ENCODE results near the gene C16orf96. TPM values are rescaled to one million over a fixed set of nuclear protein-coding genes. Genes with fewer than 3 reads are reported as not detected.

Gene C16orf96
- polyA plus RNA-seq, 4 donors = 0.03 to 0.07 TPM; not detected in 2

GRCh38 chr16:4520913-4521312, 35.2 kb upstream of the C16orf96 start:
- H3K9me3 ChIP-seq (ENCODE audit: control insufficient read depth in 2 of 2, insufficient read depth in 1 of 2, low read depth in 1 of 2, low read length in 1 of 2) = no peaks in the 10 kb centered on the region
- H3K27ac ChIP-seq (ENCODE audit: low read depth in 1 of 3, low read length in 2 of 3) = no peak overlapping the region
- H3K4me3 ChIP-seq (ENCODE audit: low read depth in 1 of 3, low read length in 3 of 3) = no peak overlapping the region
- no peak for DNase-seq
- no peaks in the 10 kb centered on the region for H3K27me3 ChIP-seq (ENCODE audit: control insufficient read depth in 3 of 3, insufficient read depth in 3 of 3, low read length in 3 of 3)
- 85 to 94% (median 93%) methylated on average over 7 of the region's 7 CpGs for WGBS, 3 donors
- FAIRE-seq = no peak
- peaks cover 9 to 13% (median 10%) of the 10 kb centered on the region in 3 donors for H3K4me1 ChIP-seq (ENCODE audit: control insufficient read depth in 3 of 3, insufficient read depth in 2 of 3, low read depth in 1 of 3, low read length in 2 of 3)
- H3K36me3 ChIP-seq (ENCODE audit: control insufficient read depth in 3 of 3, insufficient read depth in 2 of 3, low read depth in 1 of 3, low read length in 3 of 3) = peaks cover 0 to 46% (median 0%) of the 10 kb centered on the region in 3 donors

- Histone ChIP-seq H3K27me3 (ENCODE audit: control insufficient read depth in 3 of 3, insufficient read depth in 3 of 3, low read length in 3 of 3) (no peaks in the 10 kb centered on the region), H3K36me3 (ENCODE audit: control insufficient read depth in 3 of 3, insufficient read depth in 2 of 3, low read depth in 1 of 3, low read length in 3 of 3) (peaks cover 0 to 49% (median 0%) of the 10 kb centered on the region in 3 donors), H3K9me3 (ENCODE audit: control insufficient read depth in 2 of 2, insufficient read depth in 1 of 2, low read depth in 1 of 2, low read length in 1 of 2) (no peaks in the 10 kb centered on the region), H3K4me1 (ENCODE audit: control insufficient read depth in 3 of 3, insufficient read depth in 2 of 3, low read depth in 1 of 3, low read length in 2 of 3) (peaks cover 8 to 13% (median 10%) of the 10 kb centered on the region in 3 donors), H3K27ac (ENCODE audit: low read depth in 1 of 3, low read length in 2 of 3) (no peak overlapping the region), H3K4me3 (ENCODE audit: low read depth in 1 of 3, low read length in 3 of 3) (no peak overlapping the region)
- no peak for DNase-seq
- WGBS, 3 donors = 68 to 81% (median 73%) methylated on average over 8 of the region's 8 CpGs
- no peak for FAIRE-seq
These were observed 34.0 kb upstream of the C16orf96 start for GRCh38 chr16:4522051-4522581.

GRCh38 chr16:4523686-4524085, 32.5 kb upstream of the C16orf96 start:
- H3K4me3 ChIP-seq (ENCODE audit: low read depth in 1 of 3, low read length in 3 of 3) = no peak overlapping the region
- 96 to 100% (median 98%) methylated on average over 4 of the region's 4 CpGs for WGBS, 3 donors
- DNase-seq (no peak), FAIRE-seq (no peak)
- peaks cover 0 to 39% (median 0%) of the 10 kb centered on the region in 3 donors for H3K36me3 ChIP-seq (ENCODE audit: control insufficient read depth in 3 of 3, insufficient read depth in 2 of 3, low read depth in 1 of 3, low read length in 3 of 3)
- H3K4me1 ChIP-seq (ENCODE audit: control insufficient read depth in 3 of 3, insufficient read depth in 2 of 3, low read depth in 1 of 3, low read length in 2 of 3) = peaks cover 8 to 16% (median 12%) of the 10 kb centered on the region in 3 donors
- H3K27me3 ChIP-seq (ENCODE audit: control insufficient read depth in 3 of 3, insufficient read depth in 3 of 3, low read length in 3 of 3) = no peaks in the 10 kb centered on the region
- H3K27ac ChIP-seq (ENCODE audit: low read depth in 1 of 3, low read length in 2 of 3) = no peak overlapping the region
- H3K9me3 ChIP-seq (ENCODE audit: control insufficient read depth in 2 of 2, insufficient read depth in 1 of 2, low read depth in 1 of 2, low read length in 1 of 2) = no peaks in the 10 kb centered on the region

GRCh38 chr16:4524571-4524970, 31.6 kb upstream of the C16orf96 start:
- H3K4me1 ChIP-seq (ENCODE audit: control insufficient read depth in 3 of 3, insufficient read depth in 2 of 3, low read depth in 1 of 3, low read length in 2 of 3) = peaks cover 10 to 17% (median 12%) of the 10 kb centered on the region in 3 donors
- FAIRE-seq (no peak), DNase-seq (peak in 1 of 2 donors; percentile 55)

GRCh38 chr16:4525069-4525468, 31.1 kb upstream of the C16orf96 start:
- DNase-seq (no peak), FAIRE-seq (no peak)
- Histone ChIP-seq H3K4me1 (ENCODE audit: control insufficient read depth in 3 of 3, insufficient read depth in 2 of 3, low read depth in 1 of 3, low read length in 2 of 3) (peaks cover 10 to 18% (median 12%) of the 10 kb centered on the region in 3 donors), H3K9me3 (ENCODE audit: control insufficient read depth in 2 of 2, insufficient read depth in 1 of 2, low read depth in 1 of 2, low read length in 1 of 2) (no peaks in the 10 kb centered on the region), H3K36me3 (ENCODE audit: control insufficient read depth in 3 of 3, insufficient read depth in 2 of 3, low read depth in 1 of 3, low read length in 3 of 3) (peaks cover 0 to 42% (median 0%) of the 10 kb centered on the region in 3 donors), H3K27ac (ENCODE audit: low read depth in 1 of 3, low read length in 2 of 3) (no peak overlapping the region), H3K4me3 (ENCODE audit: low read depth in 1 of 3, low read length in 3 of 3) (no peak overlapping the region), H3K27me3 (ENCODE audit: control insufficient read depth in 3 of 3, insufficient read depth in 3 of 3, low read length in 3 of 3) (no peaks in the 10 kb centered on the region)
- 65 to 92% (median 80%) methylated on average over 7 of the region's 7 CpGs for WGBS, 3 donors

More at GRCh38 chr16:4524571-4524970, 31.6 kb upstream of the C16orf96 start:
- Histone ChIP-seq H3K27me3 (ENCODE audit: control insufficient read depth in 3 of 3, insufficient read depth in 3 of 3, low read length in 3 of 3) (no peaks in the 10 kb centered on the region), H3K36me3 (ENCODE audit: control insufficient read depth in 3 of 3, insufficient read depth in 2 of 3, low read depth in 1 of 3, low read length in 3 of 3) (peaks cover 0 to 39% (median 0%) of the 10 kb centered on the region in 3 donors), H3K27ac (ENCODE audit: low read depth in 1 of 3, low read length in 2 of 3) (no peak overlapping the region), H3K9me3 (ENCODE audit: control insufficient read depth in 2 of 2, insufficient read depth in 1 of 2, low read depth in 1 of 2, low read length in 1 of 2) (no peaks in the 10 kb centered on the region), H3K4me3 (ENCODE audit: low read depth in 1 of 3, low read length in 3 of 3) (no peak overlapping the region)

- Histone ChIP-seq H3K27ac (ENCODE audit: low read depth in 1 of 3, low read length in 2 of 3) (no peak overlapping the region), H3K9me3 (ENCODE audit: control insufficient read depth in 2 of 2, insufficient read depth in 1 of 2, low read depth in 1 of 2, low read length in 1 of 2) (no peaks in the 10 kb centered on the region), H3K4me3 (ENCODE audit: low read depth in 1 of 3, low read length in 3 of 3) (no peak overlapping the region), H3K27me3 (ENCODE audit: control insufficient read depth in 3 of 3, insufficient read depth in 3 of 3, low read length in 3 of 3) (no peaks in the 10 kb centered on the region), H3K4me1 (ENCODE audit: control insufficient read depth in 3 of 3, insufficient read depth in 2 of 3, low read depth in 1 of 3, low read length in 2 of 3) (peaks cover 10 to 18% (median 12%) of the 10 kb centered on the region in 3 donors), H3K36me3 (ENCODE audit: control insufficient read depth in 3 of 3, insufficient read depth in 2 of 3, low read depth in 1 of 3, low read length in 3 of 3) (peaks cover 0 to 42% (median 0%) of the 10 kb centered on the region in 3 donors)
- FAIRE-seq = no peak
- 74 to 86% (median 85%) methylated on average over 13 of the region's 13 CpGs for WGBS, 3 donors
- DNase-seq = no peak
These were observed 30.4 kb upstream of the C16orf96 start for GRCh38 chr16:4525634-4526277.

- Histone ChIP-seq H3K27me3 (ENCODE audit: control insufficient read depth in 3 of 3, insufficient read depth in 3 of 3, low read length in 3 of 3) (no peaks in the 10 kb centered on the region), H3K4me3 (ENCODE audit: low read depth in 1 of 3, low read length in 3 of 3) (no peak overlapping the region), H3K27ac (ENCODE audit: low read depth in 1 of 3, low read length in 2 of 3) (peak overlapping the region in 2 of 3 donors; percentile 57 to 60), H3K4me1 (ENCODE audit: control insufficient read depth in 3 of 3, insufficient read depth in 2 of 3, low read depth in 1 of 3, low read length in 2 of 3) (peaks cover 12 to 18% (median 14%) of the 10 kb centered on the region in 3 donors), H3K36me3 (ENCODE audit: control insufficient read depth in 3 of 3, insufficient read depth in 2 of 3, low read depth in 1 of 3, low read length in 3 of 3) (peaks cover 0 to 46% (median 4%) of the 10 kb centered on the region in 3 donors), H3K9me3 (ENCODE audit: control insufficient read depth in 2 of 2, insufficient read depth in 1 of 2, low read depth in 1 of 2, low read length in 1 of 2) (no peaks in the 10 kb centered on the region)
- DNase-seq = no peak
- no peak for FAIRE-seq
- 64 to 84% (median 68%) methylated on average over 16 of the region's 16 CpGs for WGBS, 3 donors
These were observed 26.8 kb upstream of the C16orf96 start for GRCh38 chr16:4529085-4530060.

GRCh38 chr16:4531811-4532210, 24.3 kb upstream of the C16orf96 start:
- Histone ChIP-seq H3K4me3 (ENCODE audit: low read depth in 1 of 3, low read length in 3 of 3) (no peak overlapping the region), H3K9me3 (ENCODE audit: control insufficient read depth in 2 of 2, insufficient read depth in 1 of 2, low read depth in 1 of 2, low read length in 1 of 2) (no peaks in the 10 kb centered on the region), H3K27me3 (ENCODE audit: control insufficient read depth in 3 of 3, insufficient read depth in 3 of 3, low read length in 3 of 3) (no peaks in the 10 kb centered on the region), H3K27ac (ENCODE audit: low read depth in 1 of 3, low read length in 2 of 3) (no peak overlapping the region), H3K4me1 (ENCODE audit: control insufficient read depth in 3 of 3, insufficient read depth in 2 of 3, low read depth in 1 of 3, low read length in 2 of 3) (peaks cover 2 to 6% (median 5%) of the 10 kb centered on the region in 3 donors), H3K36me3 (ENCODE audit: control insufficient read depth in 3 of 3, insufficient read depth in 2 of 3, low read depth in 1 of 3, low read length in 3 of 3) (peaks cover 0 to 48% (median 4%) of the 10 kb centered on the region in 3 donors)
- FAIRE-seq = no peak
- WGBS, 3 donors = 86 to 94% (median 94%) methylated on average over 8 of the region's 8 CpGs
- no peak for DNase-seq

Measured in small intestine (tissue), 7 donors.